Ovary (tissue), 3 donors: ENCODE data around the gene TMPRSS12.

Experiments used
- POLR2A ChIP-seq: fragments of 450-650 bp; IDR thresholded peaks from one replicate; pipeline ENCODE4 v1.6.1; 2017; ENCODE audit warnings: antibody characterized with exemption, mild to moderate bottlenecking, moderate library complexity
- TF ChIP-seq, protein P1 (sequence below), 3 donors: fragments of 450-650 bp in 2 of 3; fragments of 200-600 bp in 1 of 3; IDR thresholded peaks; one replicate each; pipeline versions ENCODE4 v1.5.1 to v1.8.0; 2016 to 2022; ENCODE audit warnings: antibody characterized with exemption in 3 of 3, mild to moderate bottlenecking in 1 of 3
- donor health status: DM: no; HTN: no; CAD: no.

DNA sequence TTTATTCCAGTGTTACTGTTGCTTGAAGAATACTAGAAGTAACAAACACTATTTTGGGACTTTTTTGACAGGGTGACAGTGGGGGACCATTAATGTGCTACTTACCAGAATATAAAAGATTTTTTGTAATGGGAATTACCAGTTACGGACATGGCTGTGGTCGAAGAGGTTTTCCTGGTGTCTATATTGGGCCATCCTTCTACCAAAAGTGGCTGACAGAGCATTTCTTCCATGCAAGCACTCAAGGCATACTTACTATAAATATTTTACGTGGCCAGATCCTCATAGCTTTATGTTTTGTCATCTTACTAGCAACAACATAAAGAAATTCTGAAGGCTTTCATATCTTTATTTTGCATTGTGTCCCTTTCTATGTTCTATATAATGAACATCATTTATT, 44.5 kb downstream of the TMPRSS12 start:
- no peak for TF ChIP-seq POLR2A
- TF ChIP-seq, protein P1, sequence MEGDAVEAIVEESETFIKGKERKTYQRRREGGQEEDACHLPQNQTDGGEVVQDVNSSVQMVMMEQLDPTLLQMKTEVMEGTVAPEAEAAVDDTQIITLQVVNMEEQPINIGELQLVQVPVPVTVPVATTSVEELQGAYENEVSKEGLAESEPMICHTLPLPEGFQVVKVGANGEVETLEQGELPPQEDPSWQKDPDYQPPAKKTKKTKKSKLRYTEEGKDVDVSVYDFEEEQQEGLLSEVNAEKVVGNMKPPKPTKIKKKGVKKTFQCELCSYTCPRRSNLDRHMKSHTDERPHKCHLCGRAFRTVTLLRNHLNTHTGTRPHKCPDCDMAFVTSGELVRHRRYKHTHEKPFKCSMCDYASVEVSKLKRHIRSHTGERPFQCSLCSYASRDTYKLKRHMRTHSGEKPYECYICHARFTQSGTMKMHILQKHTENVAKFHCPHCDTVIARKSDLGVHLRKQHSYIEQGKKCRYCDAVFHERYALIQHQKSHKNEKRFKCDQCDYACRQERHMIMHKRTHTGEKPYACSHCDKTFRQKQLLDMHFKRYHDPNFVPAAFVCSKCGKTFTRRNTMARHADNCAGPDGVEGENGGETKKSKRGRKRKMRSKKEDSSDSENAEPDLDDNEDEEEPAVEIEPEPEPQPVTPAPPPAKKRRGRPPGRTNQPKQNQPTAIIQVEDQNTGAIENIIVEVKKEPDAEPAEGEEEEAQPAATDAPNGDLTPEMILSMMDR (IDR thresholded peaks at IDR 0.05), result no peak
